Measurements from ENCODE around the gene STK11. TPM values are rescaled to one million over a fixed set of nuclear protein-coding genes. Genes with fewer than 3 reads are reported as not detected.

Gene STK11
- total RNA-seq, 2 donors from 2014 or later = 60.2 to 70.0 TPM

DNA sequence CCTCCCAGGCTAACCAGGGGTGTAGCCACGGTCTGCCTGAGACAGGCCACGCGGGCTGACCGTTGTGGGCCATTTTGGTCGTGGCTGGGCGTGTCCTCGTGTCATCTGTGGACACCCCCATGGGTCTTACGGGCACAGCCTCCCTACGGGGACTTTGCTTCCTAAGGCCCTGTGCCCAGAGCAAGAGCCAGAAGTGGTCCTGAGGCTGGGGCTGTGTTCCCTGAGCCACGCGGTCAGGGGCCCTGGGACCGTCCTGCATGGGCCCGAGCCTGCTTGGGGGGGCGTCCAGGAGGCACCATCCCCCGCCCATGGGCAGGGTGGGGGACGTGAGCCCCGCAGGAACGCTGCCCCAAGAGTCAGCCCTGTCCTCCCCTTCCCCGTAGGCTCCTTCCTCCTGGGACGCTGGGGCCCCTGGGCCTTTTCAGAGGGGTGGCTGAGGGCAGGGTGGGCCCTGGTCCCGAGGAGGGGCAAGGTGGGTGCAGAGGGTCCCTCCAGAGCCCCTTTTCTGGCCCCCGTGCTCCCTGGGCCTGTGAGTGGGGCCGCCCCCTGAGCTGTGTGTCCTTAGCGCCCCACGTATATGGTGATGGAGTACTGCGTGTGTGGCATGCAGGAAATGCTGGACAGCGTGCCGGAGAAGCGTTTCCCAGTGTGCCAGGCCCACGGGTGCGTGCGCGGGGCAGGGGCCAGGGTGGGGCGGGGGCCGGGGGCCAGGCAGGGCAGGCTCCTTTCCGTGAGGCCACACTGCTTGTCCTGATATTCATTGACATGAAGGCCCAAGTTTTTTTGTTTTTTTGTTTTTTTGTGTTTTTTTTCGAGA lies 13.4 kb downstream of the STK11 start:
- H3K4me1 ChIP-seq (ENCODE audit: control insufficient read depth in 1 of 2, low read depth in 2 of 2) = peaks cover 43 to 82% of the 10 kb centered on the region in 2 donors
- H3K4me3 ChIP-seq = no peak overlapping the region
- ATAC-seq (ENCODE audit: insufficient number of reproducible peaks, low FRiP score, low read depth) = no peak
- H3K9me3 ChIP-seq = no peaks in the 10 kb centered on the region
- H3K27me3 ChIP-seq (replicated peaks; ENCODE audit: insufficient read depth) = no peaks in the 10 kb centered on the region
- peak overlapping the region; percentile 96 to 97 for H3K27ac ChIP-seq
- no peak for DNase-seq (ENCODE audit: low spot score)
- TF ChIP-seq, protein P1, sequence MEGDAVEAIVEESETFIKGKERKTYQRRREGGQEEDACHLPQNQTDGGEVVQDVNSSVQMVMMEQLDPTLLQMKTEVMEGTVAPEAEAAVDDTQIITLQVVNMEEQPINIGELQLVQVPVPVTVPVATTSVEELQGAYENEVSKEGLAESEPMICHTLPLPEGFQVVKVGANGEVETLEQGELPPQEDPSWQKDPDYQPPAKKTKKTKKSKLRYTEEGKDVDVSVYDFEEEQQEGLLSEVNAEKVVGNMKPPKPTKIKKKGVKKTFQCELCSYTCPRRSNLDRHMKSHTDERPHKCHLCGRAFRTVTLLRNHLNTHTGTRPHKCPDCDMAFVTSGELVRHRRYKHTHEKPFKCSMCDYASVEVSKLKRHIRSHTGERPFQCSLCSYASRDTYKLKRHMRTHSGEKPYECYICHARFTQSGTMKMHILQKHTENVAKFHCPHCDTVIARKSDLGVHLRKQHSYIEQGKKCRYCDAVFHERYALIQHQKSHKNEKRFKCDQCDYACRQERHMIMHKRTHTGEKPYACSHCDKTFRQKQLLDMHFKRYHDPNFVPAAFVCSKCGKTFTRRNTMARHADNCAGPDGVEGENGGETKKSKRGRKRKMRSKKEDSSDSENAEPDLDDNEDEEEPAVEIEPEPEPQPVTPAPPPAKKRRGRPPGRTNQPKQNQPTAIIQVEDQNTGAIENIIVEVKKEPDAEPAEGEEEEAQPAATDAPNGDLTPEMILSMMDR (IDR thresholded peaks at IDR 0.05) = no peak
- H3K36me3 ChIP-seq = peaks cover 26% of the 10 kb centered on the region

GRCh38 chr19:1219786-1220476 lies 14.4 kb downstream of the STK11 start:
- peaks cover 27% of the 10 kb centered on the region for H3K36me3 ChIP-seq
- H3K4me3 ChIP-seq = no peak overlapping the region
- DNase-seq (ENCODE audit: low spot score) (no peak), ATAC-seq (ENCODE audit: insufficient number of reproducible peaks, low FRiP score, low read depth) (no peak)
- TF ChIP-seq, protein P1 (IDR thresholded peaks at IDR 0.05) = no peak
- H3K27ac ChIP-seq = no peak overlapping the region
- H3K9me3 ChIP-seq = no peaks in the 10 kb centered on the region
- peaks cover 33 to 72% of the 10 kb centered on the region in 2 donors for H3K4me1 ChIP-seq (ENCODE audit: control insufficient read depth in 1 of 2, low read depth in 2 of 2)
- H3K27me3 ChIP-seq (replicated peaks; ENCODE audit: insufficient read depth) = no peaks in the 10 kb centered on the region

- Histone ChIP-seq H3K4me1 (ENCODE audit: control insufficient read depth in 1 of 2, low read depth in 2 of 2) (peaks cover 27 to 66% of the 10 kb centered on the region in 2 donors), H3K9me3 (no peaks in the 10 kb centered on the region), H3K4me3 (no peak overlapping the region), H3K36me3 (peaks cover 29% of the 10 kb centered on the region), H3K27me3 (replicated peaks; ENCODE audit: insufficient read depth) (no peaks in the 10 kb centered on the region), H3K27ac (no peak overlapping the region)
- DNase-seq (ENCODE audit: low spot score) = no peak
- TF ChIP-seq, protein P1 (IDR thresholded peaks at IDR 0.05) = no peak
- no peak for ATAC-seq (ENCODE audit: insufficient number of reproducible peaks, low FRiP score, low read depth)
These were observed 14.9 kb downstream of the STK11 start for GRCh38 chr19:1220477-1220930.

DNA sequence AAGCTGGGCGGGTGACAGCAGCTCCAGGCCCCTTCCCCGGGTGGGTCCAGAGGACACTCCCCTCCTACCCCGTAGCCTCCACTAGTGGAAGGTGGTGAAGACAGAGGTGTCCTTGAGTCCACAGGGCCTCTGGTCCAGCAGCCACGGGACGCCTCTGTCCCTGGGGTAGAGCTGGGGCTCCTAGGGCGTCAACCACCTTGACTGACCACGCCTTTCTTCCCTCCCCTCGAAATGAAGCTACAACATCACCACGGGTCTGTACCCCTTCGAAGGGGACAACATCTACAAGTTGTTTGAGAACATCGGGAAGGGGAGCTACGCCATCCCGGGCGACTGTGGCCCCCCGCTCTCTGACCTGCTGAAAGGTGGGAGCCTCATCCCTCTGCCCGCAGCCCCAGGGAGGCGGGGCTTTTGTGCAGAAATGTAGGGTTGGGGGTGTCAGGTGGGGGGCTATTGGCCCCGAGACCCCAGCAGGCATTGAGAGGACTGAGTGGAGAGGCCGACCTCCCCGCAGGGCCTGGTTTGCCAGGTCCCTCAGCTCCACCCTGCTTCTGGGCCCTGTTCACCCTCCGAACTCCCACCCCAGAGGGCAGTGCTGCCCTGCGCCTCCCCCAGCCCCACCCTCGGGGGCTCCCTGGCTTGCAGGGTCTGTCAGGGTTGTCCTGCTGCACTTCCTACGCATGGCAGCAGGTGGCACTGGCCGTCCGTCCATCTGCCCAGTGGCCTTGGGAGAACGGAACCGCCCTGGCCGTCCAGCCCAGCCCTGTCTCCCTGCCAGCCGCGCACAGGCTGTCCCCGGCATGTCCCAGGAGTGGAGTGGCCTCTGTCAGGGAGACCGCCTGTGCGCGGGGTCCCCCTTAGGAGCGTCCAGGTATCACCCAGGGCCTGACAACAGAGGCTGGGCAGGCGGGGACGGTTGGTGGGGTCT lies 15.7 kb downstream of the STK11 start:
- H3K9me3 ChIP-seq = no peaks in the 10 kb centered on the region
- H3K27ac ChIP-seq = peak overlapping the region; percentile 3 to 24
- peaks cover 20 to 59% of the 10 kb centered on the region in 2 donors for H3K4me1 ChIP-seq (ENCODE audit: control insufficient read depth in 1 of 2, low read depth in 2 of 2)
- TF ChIP-seq, protein P1 (IDR thresholded peaks at IDR 0.05) = peak; percentile 62
- H3K4me3 ChIP-seq = no peak overlapping the region
- peaks cover 35% of the 10 kb centered on the region for H3K36me3 ChIP-seq
- H3K27me3 ChIP-seq (replicated peaks; ENCODE audit: insufficient read depth) = no peaks in the 10 kb centered on the region
- ATAC-seq (ENCODE audit: insufficient number of reproducible peaks, low FRiP score, low read depth) (no peak), DNase-seq (ENCODE audit: low spot score) (no peak)
